Activated naive CD4-positive, alpha-beta T cell treated with anti-CD3 and anti-CD28 coated beads, Interleukin-2, amount 50 U/mL, for 16 hours (primary cell): ENCODE data around the gene NAV1.
"Not testable (repeated sequence)": the region's sequence is repeated elsewhere in the genome, so short reads cannot be mapped to it uniquely, and the experiment has no call there.

Source experiments
- DNase-seq: peaks from one replicate; pipeline ENCODE4 v3.0.0-alpha.2; 2020

Gene NAV1

GRCh38 chr1:201545851-201546492, 7.0 kb downstream of the NAV1 start:
- no peak for DNase-seq

- not testable (repeated sequence) for DNase-seq
These were observed 10.6 kb downstream of the NAV1 start for GRCh38 chr1:201549522-201549921.

GRCh38 chr1:201551096-201551495, 12.2 kb downstream of the NAV1 start:
- no peak for DNase-seq

DNA sequence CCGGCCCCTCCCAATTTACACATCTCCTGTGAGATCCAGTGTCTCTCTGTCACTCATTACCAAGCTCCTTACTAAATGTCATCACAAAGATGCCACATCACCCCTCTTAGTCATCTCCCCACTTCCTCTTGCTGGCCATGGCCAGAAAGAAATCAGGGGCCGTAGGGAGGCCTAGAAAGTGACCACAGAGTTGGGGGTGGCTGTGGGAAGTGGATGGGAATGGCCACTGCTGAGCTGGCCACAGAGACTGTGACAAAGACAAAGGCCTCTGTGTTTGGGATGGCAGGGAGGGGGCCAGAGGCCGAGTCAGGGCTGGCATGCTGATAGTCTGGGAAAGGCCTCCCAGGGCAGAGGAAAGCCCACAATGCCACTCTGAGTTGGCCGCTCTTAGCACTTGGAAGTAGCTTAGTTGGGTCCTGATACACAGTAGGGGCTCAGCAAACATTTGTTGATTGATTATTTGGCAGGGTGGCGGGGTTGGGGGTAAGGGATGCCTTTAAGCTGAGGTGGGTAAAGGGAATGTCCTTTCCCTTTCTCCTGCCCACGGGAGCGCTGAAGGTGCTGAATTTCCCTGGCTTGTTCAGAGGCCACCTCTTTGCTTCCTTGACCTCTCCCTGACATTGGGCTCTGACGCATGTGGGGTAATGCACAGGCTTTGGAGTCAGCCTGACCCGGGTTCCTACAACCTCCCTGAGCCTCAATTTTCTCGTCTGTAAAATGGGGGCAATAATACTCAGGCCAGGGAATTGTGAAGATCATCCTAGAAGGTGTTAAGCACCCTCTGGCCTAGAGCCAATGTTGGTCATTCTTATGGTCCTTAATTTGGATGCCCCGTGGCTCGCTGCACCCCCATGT, 13.2 kb downstream of the NAV1 start:
- DNase-seq = no peak

GRCh38 chr1:201552941-201553351, 14.0 kb downstream of the NAV1 start:
- DNase-seq = no peak

- no peak for DNase-seq
These were observed 14.7 kb downstream of the NAV1 start for GRCh38 chr1:201553496-201554189.

GRCh38 chr1:201554190-201554600, 15.3 kb downstream of the NAV1 start:
- DNase-seq = no peak

DNA sequence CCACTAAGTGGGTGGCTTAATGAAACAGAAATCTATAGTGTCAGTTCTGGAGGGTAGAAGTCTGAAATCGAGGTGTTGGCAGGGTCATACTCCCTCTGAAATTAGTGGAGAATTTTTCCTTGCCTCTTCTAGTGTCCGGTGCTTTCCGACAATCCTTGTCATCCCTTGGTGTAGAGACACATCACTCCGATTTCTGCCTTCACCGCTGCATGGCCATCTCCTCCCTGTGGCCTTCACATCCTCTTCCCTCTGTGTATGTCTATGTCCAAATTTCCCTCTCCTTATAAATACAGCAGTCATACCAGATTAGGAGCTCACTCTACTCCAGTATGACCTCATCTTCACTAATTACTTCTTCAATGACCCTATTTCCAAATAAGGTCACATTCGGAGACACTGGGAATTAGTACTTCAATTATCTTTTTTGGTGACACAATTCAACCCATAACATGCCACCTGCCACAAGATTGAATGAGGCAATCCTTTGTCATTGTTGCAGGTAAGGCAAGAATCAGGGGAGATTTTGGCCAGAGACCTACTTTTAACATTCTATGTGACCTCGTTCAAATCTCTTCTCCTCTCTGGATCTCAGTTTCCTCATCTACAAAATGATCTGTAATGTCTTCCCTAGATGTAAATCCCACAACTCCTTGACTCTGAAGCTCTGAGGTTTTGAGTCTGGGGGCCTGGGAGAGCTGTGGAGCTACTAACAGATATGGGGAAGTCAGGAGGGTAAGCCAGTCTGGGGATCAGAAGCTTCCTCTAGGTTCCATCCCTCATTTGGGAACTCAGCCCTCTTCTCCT, 16.1 kb downstream of the NAV1 start:
- no peak for DNase-seq

DNA sequence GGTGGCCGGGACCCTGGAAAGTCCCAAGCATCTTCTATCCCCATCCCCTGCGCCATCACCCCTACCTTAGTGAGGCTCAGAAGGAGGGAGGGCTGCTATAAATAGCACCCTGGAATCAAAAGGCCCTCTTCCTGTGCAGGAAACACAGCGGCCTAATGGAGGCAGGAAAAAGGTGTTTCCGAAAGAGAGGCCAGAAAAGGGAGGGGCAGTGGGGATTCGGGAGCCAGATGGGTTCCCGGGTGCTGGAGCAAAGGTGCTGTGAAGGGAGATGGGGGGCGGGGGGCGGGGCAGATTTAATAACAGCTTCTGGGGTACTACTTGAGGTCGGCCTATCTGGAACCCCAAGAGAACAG, 16.6 kb downstream of the NAV1 start:
- DNase-seq = no peak

DNA sequence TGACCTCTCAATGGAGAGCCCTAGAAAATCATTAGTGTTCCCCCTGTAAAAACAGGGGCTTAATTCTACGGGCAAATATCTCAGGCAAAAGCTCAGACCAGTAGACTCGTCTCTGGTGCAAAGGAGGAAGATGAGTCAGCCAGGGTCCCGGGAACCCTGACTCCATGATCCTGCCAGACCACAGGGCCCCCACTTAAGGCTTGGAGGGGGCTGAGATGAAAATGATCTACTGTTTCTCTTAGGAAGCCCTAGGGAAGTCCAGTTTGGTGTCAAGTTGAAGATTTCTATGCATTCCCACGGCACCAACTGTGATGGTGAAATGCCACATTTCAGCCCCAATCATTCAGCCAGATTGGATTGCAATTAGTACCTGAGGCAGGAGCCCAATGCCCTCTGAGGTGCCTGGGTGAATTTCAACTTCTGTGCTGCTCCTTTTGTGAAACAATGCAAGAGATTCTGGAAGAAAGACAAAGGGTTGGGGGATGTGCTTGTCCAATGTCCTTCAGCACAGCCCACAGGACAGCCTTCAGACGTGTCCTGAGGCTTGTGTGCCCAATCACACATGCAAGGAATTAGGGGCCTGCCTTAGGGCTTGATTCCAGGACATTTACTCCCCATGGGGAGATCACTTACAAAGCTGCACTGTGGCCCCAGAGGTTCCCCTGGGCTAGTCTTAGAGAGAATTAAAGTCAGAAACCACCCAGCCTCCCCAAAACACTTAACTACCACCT, 18.1 kb downstream of the NAV1 start:
- DNase-seq = no peak

GRCh38 chr1:201557572-201557958, 18.6 kb downstream of the NAV1 start:
- DNase-seq = no peak

DNA sequence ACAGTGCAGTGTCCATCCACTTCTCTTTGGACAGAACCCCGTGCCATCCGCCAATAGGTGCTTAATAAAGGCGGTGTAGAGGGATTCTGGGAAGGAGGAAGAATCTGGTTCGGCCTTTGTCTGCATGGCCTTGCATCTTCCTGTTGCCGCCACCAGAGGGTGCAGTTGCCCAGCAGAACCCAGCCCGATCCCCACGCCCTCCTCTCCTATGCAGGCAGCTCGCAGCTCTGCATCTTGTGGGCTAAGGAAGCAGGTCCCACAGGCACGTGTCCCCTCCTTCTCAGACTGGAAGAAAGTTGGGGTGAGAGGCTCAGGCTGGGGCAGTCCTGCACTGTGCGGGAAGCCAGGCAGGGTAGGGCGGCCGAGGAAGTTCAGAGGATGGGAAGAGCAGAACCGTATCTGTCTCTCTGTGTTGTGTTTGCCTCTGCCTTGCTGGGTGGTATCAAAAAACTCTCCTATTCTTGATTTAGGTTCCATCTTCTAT, 20.8 kb downstream of the NAV1 start:
- peak; percentile 68 for DNase-seq

DNA sequence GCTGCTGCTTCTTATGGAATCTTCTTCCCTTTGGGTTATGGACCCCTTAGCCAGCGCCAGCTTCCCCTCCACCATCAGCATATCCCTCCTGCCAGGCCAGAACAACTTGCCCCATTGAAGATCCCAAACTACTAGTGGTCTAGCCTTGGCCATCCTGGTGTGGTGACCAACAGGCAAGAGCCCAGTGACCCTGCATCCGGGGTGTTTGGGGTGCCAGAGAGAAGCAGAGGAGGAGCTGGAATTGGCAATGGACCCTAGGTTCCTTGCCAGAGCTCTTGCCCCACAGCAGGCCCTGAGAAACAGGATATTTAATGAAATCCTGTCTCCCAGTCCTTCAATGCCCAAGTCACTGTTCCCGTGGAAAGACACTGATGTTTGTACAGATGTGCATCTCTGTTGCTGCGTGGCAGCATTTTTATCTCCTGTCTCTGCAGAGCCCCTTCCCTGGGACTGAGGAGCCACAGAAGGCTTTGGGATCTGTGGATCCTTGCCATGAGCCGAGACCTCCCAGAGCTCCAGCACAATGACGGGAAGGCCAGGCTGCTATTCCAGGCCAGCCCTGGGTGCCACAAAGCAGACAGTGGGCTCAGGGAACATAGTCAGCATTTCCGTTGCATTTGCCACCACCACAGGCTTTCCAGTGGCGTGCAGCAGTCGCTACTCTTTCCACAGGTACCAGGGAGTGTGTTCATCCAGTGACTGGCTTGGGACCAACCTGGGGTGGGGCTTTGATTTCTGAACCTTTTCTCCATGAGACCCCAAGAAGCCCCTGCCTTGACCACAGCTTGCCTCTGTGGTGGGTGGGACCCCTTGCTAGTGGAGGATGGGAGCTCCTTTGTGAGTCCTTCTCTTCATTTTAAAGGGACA, 21.6 kb downstream of the NAV1 start:
- no peak for DNase-seq

GRCh38 chr1:201561195-201561564, 22.3 kb downstream of the NAV1 start:
- DNase-seq = no peak

DNA sequence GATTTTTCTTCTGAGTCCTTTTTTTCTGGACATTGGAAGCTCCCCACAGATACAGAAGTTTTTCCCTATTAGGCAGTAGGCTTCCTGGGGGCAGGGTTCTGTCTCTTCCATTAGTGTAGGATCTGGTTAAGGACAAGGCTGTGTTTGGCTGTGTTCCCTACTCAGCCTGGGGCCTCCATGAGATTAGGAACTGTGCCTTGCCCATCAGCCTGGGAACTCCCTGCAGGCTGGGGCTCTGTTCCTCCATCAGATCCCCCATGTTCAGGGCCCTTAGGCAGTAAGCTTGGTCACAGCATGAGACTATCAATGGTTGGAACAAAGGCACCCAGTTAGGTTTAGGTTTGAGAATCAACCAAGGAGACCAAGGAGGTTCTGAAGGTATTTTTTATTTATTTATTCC, 22.7 kb downstream of the NAV1 start:
- no peak for DNase-seq

DNA sequence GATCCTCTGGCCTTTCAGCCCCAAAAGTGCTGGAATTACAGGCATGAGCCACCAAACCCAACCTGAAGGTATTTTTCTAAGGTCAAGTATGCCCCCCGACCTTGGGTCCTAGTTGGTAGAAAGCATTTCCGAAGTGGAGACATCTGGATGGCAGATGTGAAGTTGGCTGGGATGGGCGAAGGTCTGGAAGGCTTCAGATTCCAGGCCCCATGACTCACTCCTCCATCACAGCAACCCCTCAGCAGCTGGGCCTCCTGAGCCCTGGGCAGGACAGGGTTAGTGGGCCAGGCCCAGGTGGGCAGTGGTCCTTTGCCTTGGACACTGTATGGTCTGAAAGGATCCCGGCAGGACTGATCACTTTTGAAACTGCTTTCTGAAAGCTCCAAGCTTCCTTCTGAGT, 23.3 kb downstream of the NAV1 start:
- no peak for DNase-seq

- no peak for DNase-seq
These were observed 23.9 kb downstream of the NAV1 start for GRCh38 chr1:201562659-201563405.

- no peak for DNase-seq
These were observed 24.5 kb downstream of the NAV1 start for GRCh38 chr1:201563406-201563780.

GRCh38 chr1:201563941-201564340, 25.0 kb downstream of the NAV1 start:
- no peak for DNase-seq

- DNase-seq = no peak
These were observed 26.2 kb downstream of the NAV1 start for GRCh38 chr1:201565024-201565730.
